Measurements from ENCODE around the gene C2orf74. TPM values are rescaled to one million over a fixed set of nuclear protein-coding genes. Genes with fewer than 3 reads are reported as not detected.

Gene C2orf74
- total RNA-seq, 4 donors from 2014 or later: 18.7 to 43.2 (median 33.2) TPM

DNA sequence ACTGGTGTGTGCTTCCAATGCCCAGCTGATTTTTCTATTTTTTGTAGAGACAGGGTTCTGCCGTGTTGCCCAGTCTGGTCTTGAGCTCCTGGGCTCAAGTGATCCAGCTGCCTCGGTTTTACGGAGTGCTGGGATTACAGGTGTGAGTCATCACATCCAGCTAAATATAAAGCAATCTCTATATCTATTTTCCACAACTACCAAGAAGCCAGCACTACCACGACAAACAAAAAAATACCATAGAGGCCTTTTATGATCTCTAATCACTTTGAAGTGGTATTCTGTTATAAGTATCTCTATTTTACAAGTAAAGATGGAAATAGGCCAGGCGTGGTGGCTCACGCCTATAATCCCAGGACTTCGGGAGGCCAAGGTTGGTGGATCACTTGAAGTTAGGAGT lies 34.7 kb downstream of the C2orf74 start:
- Histone ChIP-seq H3K4me1 (peaks cover 5 to 11% (median 10%) of the 10 kb centered on the region in 4 donors), H3K4me3 (no peak overlapping the region), H3K9me3 (no peaks in the 10 kb centered on the region), H3K27ac (replicated peaks in 1 of 4) (no peak overlapping the region), H3K27me3 (no peaks in the 10 kb centered on the region), H3K36me3 (peaks cover 6 to 61% (median 43%) of the 10 kb centered on the region in 4 donors)
- no peak for TF ChIP-seq EP300 (IDR thresholded peaks at IDR 0.05)
- intact Hi-C loops (cut with DNase I): no loop called here
- 88% methylated on average over 7 of the region's 7 CpGs for WGBS
- DNase-seq (ENCODE audit: extremely low spot score): no peak

DNA sequence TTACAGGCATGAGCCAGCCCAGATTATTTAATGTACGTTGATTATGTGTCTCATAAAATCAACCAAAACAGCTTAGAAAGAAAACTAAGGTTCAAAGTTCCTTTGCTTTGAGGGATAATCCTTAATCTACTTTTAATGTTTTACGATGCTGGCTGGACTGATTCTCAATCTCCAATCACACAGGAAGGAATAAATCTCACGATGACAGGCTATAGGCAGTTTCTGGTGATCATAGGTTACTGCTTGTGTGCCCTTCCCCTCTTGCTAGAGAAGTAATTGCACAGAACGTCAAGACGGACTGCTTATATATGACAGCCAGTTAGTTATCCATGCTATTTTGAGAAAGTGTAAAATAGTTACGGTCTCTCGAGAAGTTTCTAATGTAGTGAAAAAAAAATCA lies 43.1 kb downstream of the C2orf74 start:
- H3K4me3 ChIP-seq: no peak overlapping the region
- no peaks in the 10 kb centered on the region for H3K9me3 ChIP-seq
- intact Hi-C loops (cut with DNase I): no loop called here
- DNase-seq (ENCODE audit: extremely low spot score): no peak
- H3K36me3 ChIP-seq: peaks cover 44 to 94% (median 72%) of the 10 kb centered on the region in 4 donors
- 92% methylated on average over 7 of the region's 7 CpGs for WGBS
- no peaks in the 10 kb centered on the region for H3K27me3 ChIP-seq
- H3K4me1 ChIP-seq: no peaks in the 10 kb centered on the region
- H3K27ac ChIP-seq (replicated peaks in 1 of 4): no peak overlapping the region
- TF ChIP-seq POLR2AphosphoS5 (IDR thresholded peaks at IDR 0.05) (no peak), POLR2A (IDR thresholded peaks at IDR 0.05; ENCODE audit: low read depth) (no peak), EP300 (IDR thresholded peaks at IDR 0.05) (no peak)
- TF ChIP-seq, protein P1, sequence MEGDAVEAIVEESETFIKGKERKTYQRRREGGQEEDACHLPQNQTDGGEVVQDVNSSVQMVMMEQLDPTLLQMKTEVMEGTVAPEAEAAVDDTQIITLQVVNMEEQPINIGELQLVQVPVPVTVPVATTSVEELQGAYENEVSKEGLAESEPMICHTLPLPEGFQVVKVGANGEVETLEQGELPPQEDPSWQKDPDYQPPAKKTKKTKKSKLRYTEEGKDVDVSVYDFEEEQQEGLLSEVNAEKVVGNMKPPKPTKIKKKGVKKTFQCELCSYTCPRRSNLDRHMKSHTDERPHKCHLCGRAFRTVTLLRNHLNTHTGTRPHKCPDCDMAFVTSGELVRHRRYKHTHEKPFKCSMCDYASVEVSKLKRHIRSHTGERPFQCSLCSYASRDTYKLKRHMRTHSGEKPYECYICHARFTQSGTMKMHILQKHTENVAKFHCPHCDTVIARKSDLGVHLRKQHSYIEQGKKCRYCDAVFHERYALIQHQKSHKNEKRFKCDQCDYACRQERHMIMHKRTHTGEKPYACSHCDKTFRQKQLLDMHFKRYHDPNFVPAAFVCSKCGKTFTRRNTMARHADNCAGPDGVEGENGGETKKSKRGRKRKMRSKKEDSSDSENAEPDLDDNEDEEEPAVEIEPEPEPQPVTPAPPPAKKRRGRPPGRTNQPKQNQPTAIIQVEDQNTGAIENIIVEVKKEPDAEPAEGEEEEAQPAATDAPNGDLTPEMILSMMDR (IDR thresholded peaks at IDR 0.05): no peak

DNA sequence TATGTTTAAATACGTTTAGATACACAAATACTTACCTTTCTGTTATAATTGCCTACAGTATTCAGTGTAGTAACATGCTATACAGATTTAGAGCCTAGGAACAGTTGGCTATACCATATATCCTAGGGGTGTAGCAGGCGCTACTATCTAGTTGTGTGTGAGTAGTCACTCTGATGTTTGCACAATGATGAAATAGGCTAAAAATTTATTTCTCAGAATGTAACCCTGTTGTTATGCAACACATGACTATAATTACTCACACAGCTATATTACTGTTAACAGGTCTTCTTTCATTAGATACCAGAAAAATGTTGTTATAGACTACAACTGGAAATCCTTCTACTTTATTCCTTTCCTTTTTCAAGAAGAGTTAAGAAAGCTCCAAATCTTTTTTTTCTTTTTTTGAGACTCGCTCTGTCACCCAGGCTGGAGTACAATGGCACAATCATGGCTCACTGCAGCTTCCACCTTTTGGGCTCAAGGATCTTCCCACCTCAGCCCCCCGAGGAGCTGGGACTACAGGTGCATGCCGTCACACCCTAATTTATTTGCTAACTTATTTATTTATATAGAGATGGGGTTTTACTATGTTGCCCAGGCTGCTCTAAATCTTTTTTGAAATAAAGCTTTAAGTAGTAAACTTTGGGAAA lies 48.5 kb downstream of the C2orf74 start:
- Histone ChIP-seq H3K4me3 (no peak overlapping the region), H3K27ac (replicated peaks in 1 of 4) (no peak overlapping the region), H3K4me1 (no peaks in the 10 kb centered on the region), H3K27me3 (no peaks in the 10 kb centered on the region), H3K36me3 (peaks cover 20 to 83% (median 54%) of the 10 kb centered on the region in 4 donors), H3K9me3 (no peaks in the 10 kb centered on the region)
- intact Hi-C loops (cut with DNase I): no loop called here
- DNase-seq (ENCODE audit: extremely low spot score): no peak
- WGBS: 95% methylated on average over 5 of the region's 5 CpGs
- TF ChIP-seq POLR2A (IDR thresholded peaks at IDR 0.05; ENCODE audit: low read depth) (no peak), EP300 (IDR thresholded peaks at IDR 0.05) (no peak), POLR2AphosphoS5 (IDR thresholded peaks at IDR 0.05) (no peak)
- TF ChIP-seq, protein P1 (IDR thresholded peaks at IDR 0.05): no peak

DNA sequence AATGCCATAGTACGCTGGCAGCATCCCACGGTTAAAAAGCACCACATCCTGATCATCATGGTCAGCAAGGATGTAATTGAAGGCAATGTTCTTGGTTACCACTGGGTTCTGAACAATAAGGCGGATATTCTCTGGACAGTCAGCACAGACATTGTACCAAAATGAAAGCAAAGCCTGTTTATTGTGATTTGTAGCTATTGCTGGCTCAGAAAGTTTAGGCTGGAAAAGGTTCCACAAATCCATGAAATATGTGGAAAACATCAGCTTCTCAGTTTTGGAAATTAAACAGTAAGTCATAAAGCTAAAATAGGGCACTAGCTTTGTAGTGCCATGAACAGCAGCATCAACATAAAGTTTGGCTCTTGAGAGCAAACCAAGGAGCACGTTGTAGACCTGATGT lies 52.2 kb downstream of the C2orf74 start:
- peaks cover 0 to 69% (median 37%) of the 10 kb centered on the region in 4 donors for H3K36me3 ChIP-seq
- no peak overlapping the region for H3K27ac ChIP-seq (replicated peaks in 1 of 4)
- no peaks in the 10 kb centered on the region for H3K9me3 ChIP-seq
- H3K4me3 ChIP-seq: no peak overlapping the region
- intact Hi-C loops (cut with DNase I): no loop called here
- TF ChIP-seq EP300 (IDR thresholded peaks at IDR 0.05) (no peak), POLR2A (IDR thresholded peaks at IDR 0.05; ENCODE audit: low read depth) (no peak), POLR2AphosphoS5 (IDR thresholded peaks at IDR 0.05) (no peak)
- TF ChIP-seq, protein P1 (IDR thresholded peaks at IDR 0.05): no peak
- WGBS: 79% methylated on average over 2 of the region's 4 CpGs
- no peaks in the 10 kb centered on the region for H3K27me3 ChIP-seq
- DNase-seq (ENCODE audit: extremely low spot score): no peak
- no peaks in the 10 kb centered on the region for H3K4me1 ChIP-seq

Other genes starting within 250 kb of the C2orf74 start
- gene PEX13, start 144.5 kb upstream of the C2orf74 start, total RNA-seq: 10 to 100 TPM; 21.0 to 42.3 (median 26.2) TPM
- 1 to 10 TPM; 1.9 to 3.2 (median 2.6) TPM for gene PUS10, start 143.9 kb upstream of the C2orf74 start, total RNA-seq
- gene SANBR, start 96.3 kb upstream of the C2orf74 start, total RNA-seq: 1 to 10 TPM; 5.0 to 7.5 (median 6.3) TPM